Fibroblast of lung (primary cell): ENCODE results near the gene TFF2. TPM values are rescaled to one million over a fixed set of nuclear protein-coding genes. Genes with fewer than 3 reads are reported as not detected.

Experiments
- DNase-seq, 2 donors: peaks; one replicate each; pipeline versions ENCODE4 v3.0.0 to v3.0.0-alpha.2; 2010; ENCODE audit warnings: low read depth in 2 of 2
- H2AFZ ChIP-seq: 2 replicates; pipeline ENCODE4 v1.5.1; 2012; ENCODE audit warnings: low read length, control low read depth, inconsistent platforms
- H3K27ac ChIP-seq: 2 replicates; pipeline ENCODE4 v1.5.1; 2011; ENCODE audit warnings: low read length, control low read depth; ENCODE audit not compliant: insufficient read depth
- H3K27me3 ChIP-seq: 2 replicates; pipeline ENCODE4 v1.5.1; 2011; ENCODE audit warnings: mild to moderate bottlenecking, low read length; ENCODE audit not compliant: control insufficient read depth, insufficient read depth
- H3K36me3 ChIP-seq: 2 replicates; pipeline ENCODE4 v1.5.1; 2011; ENCODE audit warnings: low read length; ENCODE audit not compliant: control insufficient read depth, insufficient read depth
- H3K4me1 ChIP-seq: 2 replicates; pipeline ENCODE4 v1.5.1; 2011; ENCODE audit warnings: low read length; ENCODE audit not compliant: control insufficient read depth, insufficient read depth; ENCODE audit errors: extremely low read depth
- H3K4me2 ChIP-seq: 2 replicates; pipeline ENCODE4 v1.5.1; 2011; ENCODE audit warnings: low read length, control low read depth; ENCODE audit not compliant: insufficient read depth; ENCODE audit errors: extremely low read depth
- H3K4me3 ChIP-seq, 4 experiments: fragments of 200-600 bp in 1 of 4; sonication (generic) in 1 of 4; replicated peaks in 1 of 4; 2 replicates each; pipeline ENCODE4 v1.5.1; 2011 to 2016; ENCODE audit warnings: low read length in 4 of 4, low read depth in 3 of 4, mild to moderate bottlenecking in 3 of 4, control low read depth in 2 of 4, inconsistent platforms in 1 of 4, mixed read lengths in 1 of 4; ENCODE audit not compliant: insufficient read depth in 1 of 4; ENCODE audit errors: control extremely low read depth in 1 of 4
- H3K79me2 ChIP-seq: 2 replicates; pipeline ENCODE4 v1.5.1; 2012; ENCODE audit warnings: mild to moderate bottlenecking, low read length, inconsistent platforms; ENCODE audit not compliant: control insufficient read depth, insufficient read depth
- H3K9ac ChIP-seq: 2 replicates; pipeline ENCODE4 v1.5.1; 2011; ENCODE audit warnings: mild to moderate bottlenecking, low read length, control low read depth; ENCODE audit not compliant: insufficient read depth
- H3K9me3 ChIP-seq: 2 replicates; pipeline ENCODE4 v1.5.1; 2012; ENCODE audit warnings: low read depth, low read length; ENCODE audit not compliant: control insufficient read depth, insufficient read depth
- H4K20me1 ChIP-seq: 2 replicates; pipeline ENCODE4 v1.5.1; 2011; ENCODE audit warnings: low read length; ENCODE audit not compliant: control insufficient read depth, insufficient read depth; ENCODE audit errors: extremely low read depth
- CTCF ChIP-seq, 2 donors: IDR thresholded peaks in 1 of 2; conservative IDR thresholded peaks in 1 of 2; 1 replicate in 1 of 2; 2 replicates in 1 of 2; pipeline ENCODE4 v1.5.1; 2011 to 2012; ENCODE audit warnings: low read length in 2 of 2, control low read depth in 1 of 2, inconsistent platforms in 1 of 2, low read depth in 1 of 2, mild to moderate bottlenecking in 1 of 2
- EZH2 ChIP-seq: IDR thresholded peaks from 2 replicates; pipeline ENCODE4 v1.5.1; 2012; ENCODE audit warnings: low read length, control low read depth, mild to moderate bottlenecking; ENCODE audit errors: missing control alignments
- polyA plus RNA-seq, 2 donors: library from polyadenylated mRNA; depleted of rRNA in 1 of 2; stranded (reverse) in 1 of 2; unstranded in 1 of 2; fragments of >200 nt; gene quantifications; 2 replicates each; pipeline ENCODE4 v1.2.1, GENCODE V29; 2011 to 2012; ENCODE audit warnings: missing spikeins in 1 of 2
- total RNA-seq: library from RNA; depleted of rRNA; stranded (reverse); fragments of >200 nt; gene quantifications from 2 replicates; pipeline ENCODE4 v1.2.1, GENCODE V29; 2014

TFF2 gene
- total and polyA plus RNA-seq, 2 donors (not counting 1 experiment from before 2014, with no cell fraction given), result not detected

GRCh38 chr21:42362198-42362597, 11.4 kb upstream of the TFF2 start:
- Histone ChIP-seq H3K4me2 (no peak overlapping the region), H3K27ac (no peak overlapping the region), H2AFZ (no peak overlapping the region), H3K9me3 (no peaks in the 10 kb centered on the region), H3K4me3 (no peak overlapping the region), H3K4me1 (no peaks in the 10 kb centered on the region), H3K27me3 (no peaks in the 10 kb centered on the region), H3K79me2 (no peaks in the 10 kb centered on the region), H3K36me3 (no peaks in the 10 kb centered on the region), H3K9ac (no peak overlapping the region), H4K20me1 (no peaks in the 10 kb centered on the region)
- TF ChIP-seq CTCF (conservative IDR thresholded peaks at IDR 0.05 in 1 of 2, IDR thresholded peaks at IDR 0.05 in 1 of 2; ENCODE audit: low read depth in 1 of 2, low read length in 2 of 2) (no peak), EZH2 (no peak)
- no peak for DNase-seq

DNA sequence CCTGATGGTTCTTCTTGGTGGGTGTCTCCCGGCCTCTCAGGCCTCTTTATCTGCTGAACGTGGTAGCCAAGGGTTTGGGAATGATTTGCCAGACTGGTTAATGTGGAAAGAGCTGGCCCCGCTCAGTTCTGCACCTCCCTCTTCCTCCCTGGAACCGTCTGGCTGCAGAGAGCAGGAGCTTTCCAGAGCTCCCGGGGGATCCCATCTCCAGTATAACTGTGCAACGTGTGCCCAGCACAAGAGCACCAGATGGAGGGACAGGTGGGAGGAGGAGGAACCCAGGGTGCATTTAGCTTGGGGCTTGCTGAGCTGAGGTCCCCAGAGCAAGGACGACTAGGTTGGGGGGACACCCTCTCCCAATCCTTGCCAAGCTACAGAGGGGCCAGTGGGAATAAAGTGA, 10.5 kb upstream of the TFF2 start:
- H3K9me3 ChIP-seq, result no peaks in the 10 kb centered on the region
- no peak overlapping the region for H2AFZ ChIP-seq
- no peak overlapping the region for H3K4me3 ChIP-seq
- no peaks in the 10 kb centered on the region for H3K36me3 ChIP-seq
- TF ChIP-seq CTCF (conservative IDR thresholded peaks at IDR 0.05 in 1 of 2, IDR thresholded peaks at IDR 0.05 in 1 of 2; ENCODE audit: low read depth in 1 of 2, low read length in 2 of 2), result no peak
- TF ChIP-seq EZH2, result no peak
- no peaks in the 10 kb centered on the region for H3K27me3 ChIP-seq
- H3K4me2 ChIP-seq, result no peak overlapping the region
- H4K20me1 ChIP-seq, result no peaks in the 10 kb centered on the region
- H3K4me1 ChIP-seq, result no peaks in the 10 kb centered on the region
- no peak overlapping the region for H3K9ac ChIP-seq
- no peak overlapping the region for H3K27ac ChIP-seq
- no peak for DNase-seq
- H3K79me2 ChIP-seq, result no peaks in the 10 kb centered on the region

- Histone ChIP-seq H3K79me2 (no peaks in the 10 kb centered on the region), H3K27ac (no peak overlapping the region), H3K27me3 (no peaks in the 10 kb centered on the region), H2AFZ (no peak overlapping the region), H3K4me2 (no peak overlapping the region), H3K4me1 (no peaks in the 10 kb centered on the region), H3K9me3 (no peaks in the 10 kb centered on the region), H3K4me3 (no peak overlapping the region), H3K9ac (no peak overlapping the region), H4K20me1 (no peaks in the 10 kb centered on the region), H3K36me3 (no peaks in the 10 kb centered on the region)
- no peak for DNase-seq
- TF ChIP-seq CTCF (conservative IDR thresholded peaks at IDR 0.05 in 1 of 2, IDR thresholded peaks at IDR 0.05 in 1 of 2; ENCODE audit: low read depth in 1 of 2, low read length in 2 of 2), result no peak
- no peak for TF ChIP-seq EZH2
Measured at GRCh38 chr21:42360317-42360716, 9.5 kb upstream of the TFF2 start.
